Lung (tissue), 12 donors: Measurements from ENCODE around the gene RTF1. TPM values are rescaled to one million over a fixed set of nuclear protein-coding genes. Genes with fewer than 3 reads are reported as not detected.
A peak's percentile ranks its signal among the peaks of the same experiment; 100 is the strongest.

Experiments used
- ATAC-seq: fragments of 200-7000 bp; cut with Tn5 transposase; one replicate; pipeline ENCODE4 v1.9.1; 2020; ENCODE audit warnings: moderate number of reproducible peaks; ENCODE audit not compliant: insufficient read depth, low FRiP score
- DNase-seq, 3 donors: peaks; one replicate each; pipeline ENCODE4 v3.0.0-alpha.2; 2013 to 2017
- H3K27ac ChIP-seq, 2 donors: one replicate each; pipeline ENCODE4 v1.5.1; 2013; ENCODE audit warnings: mild to moderate bottlenecking in 2 of 2, moderate library complexity in 2 of 2, control low read depth in 1 of 2, inconsistent platforms in 1 of 2, low read depth in 1 of 2, low read length in 1 of 2
- H3K27me3 ChIP-seq, 3 donors: one replicate each; pipeline ENCODE4 v1.5.1; 2013; ENCODE audit warnings: low read length in 2 of 3; ENCODE audit not compliant: control insufficient read depth in 3 of 3, insufficient read depth in 3 of 3
- H3K36me3 ChIP-seq, 4 donors: one replicate each; pipeline ENCODE4 v1.5.1; 2013; ENCODE audit warnings: low read length in 4 of 4, mild to moderate bottlenecking in 1 of 4, moderate library complexity in 1 of 4; ENCODE audit not compliant: control insufficient read depth in 4 of 4, insufficient read depth in 4 of 4
- H3K4me1 ChIP-seq, 5 donors: one replicate each; pipeline ENCODE4 v1.5.1; 2013; ENCODE audit warnings: low read length in 5 of 5, mild to moderate bottlenecking in 2 of 5, moderate library complexity in 1 of 5; ENCODE audit not compliant: control insufficient read depth in 5 of 5, insufficient read depth in 5 of 5
- H3K4me3 ChIP-seq: one replicate; pipeline ENCODE4 v1.5.1; 2013; ENCODE audit warnings: mild to moderate bottlenecking, control low read depth, moderate library complexity
- H3K9ac ChIP-seq, 2 donors: one replicate each; pipeline ENCODE4 v1.5.1; 2013; ENCODE audit warnings: low read length in 2 of 2, control low read depth in 1 of 2; ENCODE audit not compliant: insufficient read depth in 1 of 2
- H3K9me3 ChIP-seq, 4 donors: one replicate each; pipeline ENCODE4 v1.5.1; 2013; ENCODE audit warnings: low read length in 3 of 4, mild to moderate bottlenecking in 1 of 4, moderate library complexity in 1 of 4; ENCODE audit not compliant: control insufficient read depth in 4 of 4, insufficient read depth in 3 of 4
- CTCF ChIP-seq: IDR thresholded peaks from 2 replicates; pipeline ENCODE4 v1.5.1; 2012; ENCODE audit warnings: mild to moderate bottlenecking; ENCODE audit errors: control extremely low read depth, extremely low read depth
- WGBS, 2 donors: extraction: QIAGEN DNeasy Blood & Tissue Kit; methylation state at CpG; one replicate each; pipeline ENCODE4 v1.1.7; 2013; 5-methylcytosine and 5-hydroxymethylcytosine counted together
- polyA plus RNA-seq, 2 donors: library from polyadenylated mRNA; stranded (reverse); fragments of 200-250 nt; gene quantifications; one replicate each; pipeline ENCODE4 v1.2.1, GENCODE V29; 2013
- total RNA-seq, 2 donors: library from RNA; depleted of rRNA in 1 of 2; stranded (reverse); fragments of >200 nt in 1 of 2; gene quantifications; one replicate each; pipeline ENCODE4 v1.2.1, GENCODE V29; 2014 to 2021
- donor health status: control.
- donor health status: control.
- donor health status: Bipolar disorder and iron deficiency.
- donor health status: healthy.
- donor health status: DM: yes; HTN: yes; CAD: no.

RTF1 gene
- total and polyA plus RNA-seq, 4 donors: 14.4 to 38.6 (median 19.4) TPM

GRCh38 chr15:41411441-41411840 is 5.5 kb upstream of the RTF1 start:
- TF ChIP-seq CTCF: no peak
- no peaks in the 10 kb centered on the region for H3K9me3 ChIP-seq
- no peak overlapping the region for H3K9ac ChIP-seq
- ATAC-seq: no peak
- no peaks in the 10 kb centered on the region for H3K36me3 ChIP-seq
- H3K4me3 ChIP-seq: no peak overlapping the region
- DNase-seq: no peak
- 86 to 96% methylated on average over 3 of the region's 3 CpGs for WGBS, 2 donors
- peaks cover 0 to 5% (median 0%) of the 10 kb centered on the region in 5 donors for H3K4me1 ChIP-seq
- H3K27ac ChIP-seq: no peak overlapping the region
- H3K27me3 ChIP-seq: no peaks in the 10 kb centered on the region

GRCh38 chr15:41416128-41416741 is 660 bp upstream of the RTF1 start:
- H3K36me3 ChIP-seq: no peaks in the 10 kb centered on the region
- ATAC-seq: peak; percentile 4
- no peaks in the 10 kb centered on the region for H3K27me3 ChIP-seq

GRCh38 chr15:41417418-41418195 is 712 bp downstream of the RTF1 start:
- H3K36me3 ChIP-seq: no peaks in the 10 kb centered on the region
- peak overlapping the region; percentile 68 to 87 for H3K9ac ChIP-seq
- H3K9me3 ChIP-seq: no peaks in the 10 kb centered on the region
- H3K27ac ChIP-seq: peak overlapping the region; percentile 78 to 92
- ATAC-seq (peak; percentile 29), DNase-seq (peak in 2 of 3 donors; percentile 39 to 56)
- WGBS, 2 donors: 0% methylated on average over 37 of the region's 37 CpGs
- TF ChIP-seq CTCF: no peak
- no peaks in the 10 kb centered on the region for H3K27me3 ChIP-seq
- peaks cover 0 to 10% (median 3%) of the 10 kb centered on the region in 5 donors for H3K4me1 ChIP-seq
- peak overlapping the region; percentile 99 for H3K4me3 ChIP-seq

More at GRCh38 chr15:41416128-41416741, 660 bp upstream of the RTF1 start:
- Histone ChIP-seq H3K9ac (peak overlapping the region; percentile 56 to 75), H3K27ac (peak overlapping the region; percentile 75 to 78), H3K4me3 (peak overlapping the region; percentile 35), H3K4me1 (peaks cover 0 to 10% (median 3%) of the 10 kb centered on the region in 5 donors), H3K9me3 (no peaks in the 10 kb centered on the region)
- 34 to 36% methylated on average over 20 of the region's 20 CpGs for WGBS, 2 donors
- no peak for DNase-seq
- no peak for TF ChIP-seq CTCF
